Endothelial cell of umbilical vein (primary cell): ENCODE data around the gene AKAP6. TPM values are rescaled to one million over a fixed set of nuclear protein-coding genes. Genes with fewer than 3 reads are reported as not detected.

ENCODE experiments used
- BruUV-seq: library from RNA; stranded (reverse); fragments of 400-500 nt; replicated peaks from 2 replicates; lab custom pipeline; 2021; lab: Mats Ljungman, UMichigan
- CTCF ChIA-PET: fragments of 300-600, 350-600 bp; sonication (Branson Sonifier 250); formaldehyde crosslinking; loops from one replicate; lab custom pipeline; 2021; ENCODE audit warnings: antibody characterized with exemption, inconsistent platforms; lab: Charles Lee
- POLR2A ChIA-PET: fragments of 300-600, 350-600 bp; sonication (Branson Sonifier 250); formaldehyde crosslinking; loops from one replicate; lab custom pipeline; 2021; ENCODE audit warnings: antibody characterized with exemption, inconsistent platforms; lab: Charles Lee
- DNase-seq: peaks from one replicate; pipeline ENCODE4 v3.0.0-alpha.2; 2011; ENCODE audit warnings: low read depth, low spot score
- FAIRE-seq: peaks from 2 replicates; lab custom pipeline; 2011; peaks lifted over from hg19 to GRCh38; lab: Jason Lieb, UNC
- H2AFZ ChIP-seq: 2 replicates; pipeline ENCODE4 v1.6.0; 2012; ENCODE audit warnings: low read depth, low read length, control low read depth, inconsistent platforms
- H3K27ac ChIP-seq: 2 replicates; pipeline ENCODE4 v1.5.1; 2011; ENCODE audit warnings: low read depth, mild to moderate bottlenecking, control low read depth, low read length, moderate library complexity; ENCODE audit not compliant: insufficient read depth
- H3K27me3 ChIP-seq, 2 experiments: 2 replicates each; pipeline versions ENCODE4 v1.6.0 to v1.6.1; 2011; ENCODE audit warnings: low read length in 2 of 2, mixed read lengths in 1 of 2; ENCODE audit not compliant: control insufficient read depth in 2 of 2, insufficient read depth in 2 of 2
- H3K36me3 ChIP-seq, 2 experiments: 2 replicates in 1 of 2; 3 replicates in 1 of 2; pipeline ENCODE4 v1.5.1; 2011; ENCODE audit warnings: low read length in 2 of 2, mild to moderate bottlenecking in 1 of 2, moderate library complexity in 1 of 2; ENCODE audit not compliant: control insufficient read depth in 2 of 2, insufficient read depth in 2 of 2; ENCODE audit errors: extremely low read depth in 1 of 2
- H3K4me1 ChIP-seq: 3 replicates; pipeline ENCODE4 v1.5.1; 2011; ENCODE audit warnings: mild to moderate bottlenecking, low read length; ENCODE audit not compliant: control insufficient read depth, insufficient read depth; ENCODE audit errors: extremely low read depth
- H3K4me2 ChIP-seq: 2 replicates; pipeline ENCODE4 v1.6.1; 2011; ENCODE audit warnings: low read length, control low read depth, mixed read lengths; ENCODE audit not compliant: insufficient read depth
- H3K4me3 ChIP-seq, 3 experiments: fragments of 200-600 bp in 1 of 3; sonication (generic), shearing (Covaris generic) in 1 of 3; replicated peaks in 1 of 3; 2 replicates each; pipeline ENCODE4 v1.5.1; 2011 to 2016; ENCODE audit warnings: control low read depth in 3 of 3, low read length in 3 of 3, mild to moderate bottlenecking in 2 of 3, inconsistent platforms in 1 of 3, low read depth in 1 of 3, moderate library complexity in 1 of 3; ENCODE audit not compliant: insufficient read depth in 1 of 3
- H3K79me2 ChIP-seq: 2 replicates; pipeline ENCODE4 v1.6.0; 2012; ENCODE audit warnings: low read length, inconsistent platforms; ENCODE audit not compliant: control insufficient read depth, insufficient read depth
- H3K9ac ChIP-seq: replicated peaks from 2 replicates; pipeline ENCODE3; 2011; ENCODE audit warnings: low read length, control low read depth; ENCODE audit not compliant: insufficient read depth; ENCODE audit errors: extremely low read depth
- H3K9me1 ChIP-seq: replicated peaks from 3 replicates; pipeline ENCODE4 v1.6.0; 2011; ENCODE audit warnings: mild to moderate bottlenecking, low read length; ENCODE audit not compliant: control insufficient read depth, insufficient read depth; ENCODE audit errors: extremely low read depth
- H3K9me3 ChIP-seq: replicated peaks from 2 replicates; pipeline ENCODE4 v1.5.1; 2012; ENCODE audit warnings: low read length, inconsistent platforms; ENCODE audit not compliant: control insufficient read depth, insufficient read depth
- H4K20me1 ChIP-seq: replicated peaks from 2 replicates; pipeline ENCODE3; 2011; ENCODE audit warnings: mild to moderate bottlenecking, low read length; ENCODE audit not compliant: control insufficient read depth, insufficient read depth; ENCODE audit errors: extremely low read depth
- EZH2 ChIP-seq: IDR thresholded peaks from 2 replicates; pipeline ENCODE4 v1.6.1; 2012; ENCODE audit warnings: borderline replicate concordance, low read depth, mild to moderate bottlenecking, moderate library complexity, low read length, inconsistent platforms; ENCODE audit not compliant: severe bottlenecking
- FOS ChIP-seq: IDR thresholded peaks from 2 replicates; pipeline ENCODE4 v1.6.1; 2011; ENCODE audit warnings: mild to moderate bottlenecking, low read length, moderate library complexity, borderline replicate concordance; ENCODE audit not compliant: insufficient read depth
- GATA2 ChIP-seq: IDR thresholded peaks from 2 replicates; pipeline ENCODE4 v1.7.0; 2011; ENCODE audit warnings: low read depth, mild to moderate bottlenecking, moderate library complexity, mixed read lengths, low read length; ENCODE audit not compliant: insufficient read length, insufficient read depth
- JUN ChIP-seq: IDR thresholded peaks from 2 replicates; pipeline ENCODE4 v1.6.1; 2011; ENCODE audit warnings: borderline replicate concordance, low read depth; ENCODE audit not compliant: insufficient read length, insufficient read depth
- MYC ChIP-seq: IDR thresholded peaks from one replicate; pipeline ENCODE4 v1.6.1; 2011; ENCODE audit warnings: mild to moderate bottlenecking, low read depth, low read length
- POLR2A ChIP-seq: IDR thresholded peaks from 2 replicates; pipeline ENCODE4 v1.6.1; 2012; ENCODE audit warnings: low read depth, mild to moderate bottlenecking, control low read depth, low read length
- POLR2AphosphoS5 ChIP-seq: IDR thresholded peaks from 2 replicates; pipeline ENCODE4 v1.6.1; 2012; ENCODE audit warnings: low read depth, mild to moderate bottlenecking, control low read depth, low read length, moderate library complexity; ENCODE audit not compliant: insufficient read depth
- dilution Hi-C: fragments of 300-500 bp; cut with MboI; formaldehyde crosslinking; loops from one replicate; pipeline ENCODE4 v1.15.0; 2019; ENCODE audit warnings: low sequenced_read_pairs; ENCODE audit not compliant: extremely low pct_ligation_motif_present
- intact Hi-C: fragments of 100-400 bp; cut with micrococcal nuclease; formaldehyde crosslinking; loops from one replicate; pipeline ENCODE4 v1.10.0; 2022
- polyA plus RNA-seq, 4 experiments: library from polyadenylated mRNA; depleted of rRNA in 3 of 4; stranded (reverse) in 3 of 4; unstranded in 1 of 4; fragments of >200 nt; gene quantifications; 2 replicates each; pipeline versions ENCODE4 v1.2.1 to v1.2.3, GENCODE V29; 2011 to 2012; ENCODE audit warnings: missing spikeins in 1 of 4
- total RNA-seq: library from RNA; stranded (reverse); gene quantifications from 2 replicates; pipeline ENCODE4 v1.2.3, GENCODE V29; 2021
- TF ChIP-seq, protein P1 (sequence below), 2 donors: IDR thresholded peaks; 1 replicate in 1 of 2; 2 replicates in 1 of 2; pipeline ENCODE4 v1.5.1; 2011; ENCODE audit warnings: low read length in 2 of 2, mild to moderate bottlenecking in 2 of 2, moderate library complexity in 2 of 2, control low read depth in 1 of 2, inconsistent platforms in 1 of 2, low read depth in 1 of 2; ENCODE audit not compliant: insufficient read depth in 1 of 2; ENCODE audit errors: extremely low read depth in 1 of 2
- TF ChIP-seq, protein P2 (sequence below): IDR thresholded peaks from 2 replicates; pipeline ENCODE4 v1.6.1; 2011; ENCODE audit not compliant: insufficient read depth, insufficient read length

The AKAP6 gene
- total and polyA plus RNA-seq, 2 donors (not counting 3 experiments of a cell fraction or from before 2014, with no cell fraction given), result 0.03 to 0.49 TPM

DNA sequence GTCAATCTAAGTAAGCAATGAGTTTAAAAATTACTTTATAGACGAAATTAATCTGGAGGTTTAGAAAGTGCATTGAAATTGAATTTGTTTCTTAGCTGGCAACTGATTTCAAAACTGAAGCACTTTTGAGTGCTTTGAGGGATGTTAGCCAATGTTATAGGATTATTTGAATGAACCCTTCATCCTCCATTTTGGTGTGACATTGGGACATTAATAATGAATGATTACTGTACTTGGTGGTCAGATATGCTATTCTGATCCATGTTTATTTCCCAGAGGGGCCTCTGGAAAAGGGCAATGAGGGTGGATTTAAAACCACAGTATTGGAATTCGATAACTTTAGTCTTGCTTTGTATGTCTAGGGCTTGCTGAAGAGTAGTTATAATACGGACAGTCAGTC is 183.2 kb downstream of the AKAP6 start:
- TF ChIP-seq POLR2AphosphoS5 (no peak), POLR2A (no peak), FOS (no peak), JUN (no peak), EZH2 (no peak), GATA2 (no peak), MYC (no peak)
- TF ChIP-seq, protein P1, sequence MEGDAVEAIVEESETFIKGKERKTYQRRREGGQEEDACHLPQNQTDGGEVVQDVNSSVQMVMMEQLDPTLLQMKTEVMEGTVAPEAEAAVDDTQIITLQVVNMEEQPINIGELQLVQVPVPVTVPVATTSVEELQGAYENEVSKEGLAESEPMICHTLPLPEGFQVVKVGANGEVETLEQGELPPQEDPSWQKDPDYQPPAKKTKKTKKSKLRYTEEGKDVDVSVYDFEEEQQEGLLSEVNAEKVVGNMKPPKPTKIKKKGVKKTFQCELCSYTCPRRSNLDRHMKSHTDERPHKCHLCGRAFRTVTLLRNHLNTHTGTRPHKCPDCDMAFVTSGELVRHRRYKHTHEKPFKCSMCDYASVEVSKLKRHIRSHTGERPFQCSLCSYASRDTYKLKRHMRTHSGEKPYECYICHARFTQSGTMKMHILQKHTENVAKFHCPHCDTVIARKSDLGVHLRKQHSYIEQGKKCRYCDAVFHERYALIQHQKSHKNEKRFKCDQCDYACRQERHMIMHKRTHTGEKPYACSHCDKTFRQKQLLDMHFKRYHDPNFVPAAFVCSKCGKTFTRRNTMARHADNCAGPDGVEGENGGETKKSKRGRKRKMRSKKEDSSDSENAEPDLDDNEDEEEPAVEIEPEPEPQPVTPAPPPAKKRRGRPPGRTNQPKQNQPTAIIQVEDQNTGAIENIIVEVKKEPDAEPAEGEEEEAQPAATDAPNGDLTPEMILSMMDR (IDR thresholded peaks at IDR 0.05; ENCODE audit: extremely low read depth in 1 of 2, insufficient read depth in 1 of 2, low read depth in 1 of 2, low read length in 2 of 2), result no peak
- TF ChIP-seq, protein P2, sequence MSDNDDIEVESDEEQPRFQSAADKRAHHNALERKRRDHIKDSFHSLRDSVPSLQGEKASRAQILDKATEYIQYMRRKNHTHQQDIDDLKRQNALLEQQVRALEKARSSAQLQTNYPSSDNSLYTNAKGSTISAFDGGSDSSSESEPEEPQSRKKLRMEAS, result no peak
- H3K4me3 ChIP-seq, result no peak overlapping the region
- peaks cover 25% of the 10 kb centered on the region for H3K4me1 ChIP-seq
- no peak overlapping the region for H3K27ac ChIP-seq
- no peaks in the 10 kb centered on the region for H3K9me3 ChIP-seq
- FAIRE-seq, result no peak
- ChIA-PET POLR2A (interaction anchor here (0.6 kb wide), 1 partner anchor 37 kb away, joined by 4 read pairs; no protein-coding TSS in a partner anchor), CTCF (interaction anchor here (1.0 to 4.9 kb wide), 4 partner anchors 13 to 1002 kb away, joined by 3 to 64 read pairs (median 12); no protein-coding TSS in a partner anchor)
- no peaks in the 10 kb centered on the region for H3K27me3 ChIP-seq
- no TSS peak for BruUV-seq
- no peaks in the 10 kb centered on the region for H3K36me3 ChIP-seq
- intact Hi-C loops, result loop anchor here (5.0 kb wide), 2 partner anchors 260 to 435 kb away; partner anchors contain the start of gene ARHGAP5
- dilution Hi-C loops, result no loop called here
- H3K9me1 ChIP-seq, result no peaks in the 10 kb centered on the region
- no peak for DNase-seq
- no peak overlapping the region for H3K4me2 ChIP-seq
- no peak overlapping the region for H2AFZ ChIP-seq
- no peaks in the 10 kb centered on the region for H3K79me2 ChIP-seq
- no peak overlapping the region for H3K9ac ChIP-seq
- H4K20me1 ChIP-seq, result no peaks in the 10 kb centered on the region
